Measurements from ENCODE around the gene MICU1.

DNA sequence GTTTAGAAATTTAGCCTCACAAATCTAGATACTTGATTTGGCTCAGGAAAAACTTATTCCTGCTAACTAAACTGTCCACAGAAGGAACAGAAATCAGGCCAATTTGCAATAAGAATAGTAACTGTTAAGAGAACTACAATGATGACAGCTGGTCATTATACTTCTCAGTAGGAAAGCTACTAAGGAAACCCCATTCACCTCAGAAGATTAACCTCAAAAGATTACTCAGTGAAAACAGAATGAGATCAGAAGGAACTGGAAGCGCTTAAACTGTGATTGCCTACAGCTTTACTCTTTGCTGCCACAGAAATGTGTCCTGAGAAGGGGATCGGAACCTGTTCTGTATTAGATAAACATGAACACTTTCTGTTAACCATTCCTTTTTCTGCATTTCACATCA, 246.8 kb downstream of the MICU1 start:
- TF ChIP-seq POLR2A (IDR thresholded peaks at IDR 0.05): no peak
- TF ChIP-seq CTCF (IDR thresholded peaks at IDR 0.05): no peak
